Spinal cord (tissue), 10 donors: ENCODE data around the gene MYO1A. TPM values are rescaled to one million over a fixed set of nuclear protein-coding genes. Genes with fewer than 3 reads are reported as not detected.
"Not testable (repeated sequence)": the region's sequence is repeated elsewhere in the genome, so short reads cannot be mapped to it uniquely, and the experiment has no call there.

Experiments
- DNase-seq, 6 donors: peaks; one replicate each; pipeline versions ENCODE4 v3.0.0 to v3.0.0-alpha.2; 2013 to 2015; ENCODE audit warnings: low spot score in 6 of 6, low read depth in 4 of 6
- H3K27ac ChIP-seq: one replicate; pipeline ENCODE4 v1.5.1; 2013; ENCODE audit warnings: low read depth, low read length, control low read depth
- H3K27me3 ChIP-seq: one replicate; pipeline ENCODE4 v1.6.1; 2013; ENCODE audit warnings: low read length; ENCODE audit not compliant: control insufficient read depth, insufficient read depth
- H3K36me3 ChIP-seq: one replicate; pipeline ENCODE4 v1.6.1; 2013; ENCODE audit warnings: low read length; ENCODE audit not compliant: control insufficient read depth, insufficient read depth
- H3K4me1 ChIP-seq: one replicate; pipeline ENCODE4 v1.6.1; 2013; ENCODE audit warnings: low read length; ENCODE audit not compliant: control insufficient read depth, insufficient read depth
- H3K4me3 ChIP-seq: one replicate; pipeline ENCODE4 v1.5.1; 2013; ENCODE audit warnings: low read depth, low read length, control low read depth
- H3K9me3 ChIP-seq: one replicate; pipeline ENCODE4 v1.6.1; 2013; ENCODE audit warnings: low read length; ENCODE audit not compliant: control insufficient read depth, insufficient read depth
- WGBS: methylation state at CpG from one replicate; pipeline ENCODE4 v1.1.5; 2013; ENCODE audit warnings: missing lambda C conversion rate; ENCODE audit not compliant: insufficient coverage; 5-methylcytosine and 5-hydroxymethylcytosine counted together
- polyA plus RNA-seq, 2 donors: library from polyadenylated mRNA; unstranded; fragments of 120-200 nt; gene quantifications; one replicate each; pipeline ENCODE4 v1.2.1, GENCODE V29; 2013; ENCODE audit not compliant: insufficient read length in 2 of 2
- total RNA-seq, 2 donors: library from RNA; depleted of rRNA in 1 of 2; stranded (reverse); fragments of 120-200 nt in 1 of 2; fragments of >200 nt in 1 of 2; gene quantifications; one replicate each; pipeline versions ENCODE4 v1.2.3 to v1.2.4, GENCODE V29; 2013 to 2014
- donor health status: healthy.

The MYO1A gene
- total and polyA plus RNA-seq, 4 donors = 0.17 to 0.69 (median 0.28) TPM; not detected in 1

DNA sequence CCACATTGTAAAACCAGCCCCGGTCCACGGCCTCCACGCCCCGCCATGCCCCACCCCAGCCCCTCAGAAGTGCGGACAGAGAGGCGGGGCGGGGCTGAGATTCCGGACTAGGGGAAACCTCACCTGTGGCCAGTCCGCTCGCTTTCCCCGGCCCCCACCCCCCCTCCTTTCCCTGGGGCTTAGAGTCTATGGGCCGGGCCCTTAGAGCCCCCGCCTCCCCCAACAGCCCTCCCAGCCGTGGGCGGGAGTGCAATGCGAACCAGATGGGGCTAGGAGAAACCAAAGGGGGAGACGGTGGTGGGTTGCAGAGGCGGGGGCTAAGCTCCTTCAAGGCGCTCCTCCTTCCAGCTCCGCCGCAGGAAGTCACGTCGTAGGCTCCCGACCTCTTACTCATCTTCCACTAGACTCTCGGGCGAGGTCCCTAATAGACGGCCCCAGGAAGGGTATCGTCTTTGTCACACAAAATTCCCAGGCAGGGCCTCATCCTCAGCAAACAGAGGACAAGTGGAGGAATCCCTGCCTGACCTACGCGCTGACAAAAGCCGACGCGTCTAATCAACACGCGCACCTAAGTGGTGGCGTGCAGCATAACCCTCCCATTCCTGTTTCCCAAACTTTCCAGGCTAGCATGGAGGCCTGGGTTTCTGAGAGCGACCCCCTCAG is 37.9 kb upstream of the MYO1A start:
- Histone ChIP-seq H3K9me3 (no peaks in the 10 kb centered on the region), H3K27ac (peak overlapping the region; percentile 99), H3K4me1 (peaks cover 62% of the 10 kb centered on the region), H3K4me3 (peak overlapping the region; percentile 86), H3K27me3 (no peaks in the 10 kb centered on the region), H3K36me3 (peaks cover 23% of the 10 kb centered on the region)
- peak in 3 of 6 donors; percentile 29 to 93 (median 66) for DNase-seq
- WGBS = 1% methylated on average over 27 of the region's 37 CpGs

DNA sequence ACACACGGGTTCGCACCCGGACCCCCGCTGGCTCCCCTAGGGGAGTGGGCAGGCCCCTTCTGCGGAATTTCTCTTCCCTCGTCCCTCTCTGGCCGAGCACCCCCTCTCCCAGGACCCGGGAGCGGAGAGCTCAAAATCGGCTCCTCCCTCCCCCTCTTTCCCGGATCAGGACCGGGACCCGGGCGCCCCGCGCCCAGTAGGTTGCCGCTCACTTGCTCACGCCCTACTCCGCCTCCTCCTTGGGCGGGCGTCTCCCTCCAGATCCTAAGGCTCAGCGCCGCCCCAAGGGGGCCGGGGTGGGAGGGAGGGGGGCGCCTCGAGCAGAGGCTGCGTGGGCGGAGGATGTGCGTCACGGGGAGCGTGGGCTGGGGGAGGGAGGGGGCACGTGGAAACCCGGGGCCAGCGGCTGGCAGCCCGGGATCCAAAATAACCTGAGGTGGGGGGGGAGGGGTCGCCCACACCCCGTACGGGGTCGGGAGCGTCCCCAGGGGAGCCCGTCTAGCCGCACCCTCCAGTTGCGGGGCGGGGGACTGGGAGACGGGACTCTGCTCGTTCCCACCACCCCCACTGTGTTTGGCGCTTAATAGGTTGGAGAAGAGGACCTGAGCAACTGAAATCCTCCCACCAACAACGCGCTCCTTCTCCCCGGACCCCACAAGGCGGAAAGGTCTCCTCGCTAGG is 37.2 kb upstream of the MYO1A start:
- peak in 3 of 6 donors; percentile 46 to 92 (median 77) for DNase-seq
- WGBS = under 1% methylated on average over 37 of the region's 52 CpGs
- H3K9me3 ChIP-seq = no peaks in the 10 kb centered on the region
- H3K36me3 ChIP-seq = peaks cover 16% of the 10 kb centered on the region
- H3K27ac ChIP-seq = peak overlapping the region; percentile 99
- H3K27me3 ChIP-seq = no peaks in the 10 kb centered on the region
- H3K4me1 ChIP-seq = peaks cover 55% of the 10 kb centered on the region
- peak overlapping the region; percentile 86 for H3K4me3 ChIP-seq

DNA sequence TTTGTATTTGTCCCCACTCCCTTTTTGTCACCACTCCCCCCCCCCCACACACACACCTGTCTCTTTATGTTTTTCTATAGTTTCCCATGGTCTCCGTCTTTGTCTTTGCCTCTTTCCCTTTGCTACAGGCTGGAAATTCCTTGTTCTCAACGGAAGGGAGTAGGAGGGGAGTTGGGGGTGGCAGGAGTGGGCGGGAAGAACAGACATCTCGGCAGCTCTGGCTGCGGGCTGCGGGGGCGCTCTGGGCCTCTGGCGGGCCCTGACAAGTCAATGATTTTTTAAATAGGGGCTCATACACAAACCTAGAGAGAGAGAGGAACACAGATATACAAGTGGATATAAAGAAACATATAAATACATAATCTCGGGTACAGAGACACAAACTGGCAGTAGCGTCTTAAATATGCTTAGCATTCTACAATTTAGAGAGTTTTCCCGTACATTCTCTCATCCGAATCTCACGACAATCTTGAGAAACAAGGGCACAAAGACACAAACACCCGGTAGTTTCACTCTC is 36.6 kb upstream of the MYO1A start:
- Histone ChIP-seq H3K4me1 (peaks cover 49% of the 10 kb centered on the region), H3K9me3 (no peaks in the 10 kb centered on the region), H3K36me3 (peaks cover 10% of the 10 kb centered on the region), H3K27ac (peak overlapping the region; percentile 99), H3K27me3 (no peaks in the 10 kb centered on the region), H3K4me3 (peak overlapping the region; percentile 86)
- peak in 3 of 6 donors; percentile 42 to 92 (median 89) for DNase-seq
- 3% methylated on average over 5 of the region's 14 CpGs for WGBS

DNA sequence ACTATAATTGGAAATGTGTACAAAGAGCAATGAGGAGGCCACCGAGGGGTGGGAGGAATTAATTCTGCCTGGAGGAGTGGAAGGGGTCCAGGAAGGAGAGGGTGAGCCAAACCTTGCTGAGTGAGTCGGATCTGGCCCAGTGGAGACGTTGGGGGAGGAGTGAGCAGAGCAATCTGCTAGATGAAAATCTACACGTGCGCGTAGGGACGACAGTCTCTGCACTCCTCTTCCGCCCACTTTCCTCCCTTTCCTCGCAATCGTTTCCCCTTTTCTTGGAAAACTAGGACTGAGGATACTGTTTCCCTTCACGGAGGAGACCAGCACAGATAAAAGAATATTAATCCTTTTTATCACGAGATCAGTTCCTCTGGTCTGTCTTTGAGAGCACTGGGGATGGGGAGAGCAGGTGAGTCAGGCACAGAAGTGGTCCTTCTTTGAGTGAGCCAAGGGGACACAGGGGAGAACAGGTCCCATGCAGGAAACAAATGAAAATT is 36.1 kb upstream of the MYO1A start:
- Histone ChIP-seq H3K4me1 (peaks cover 44% of the 10 kb centered on the region), H3K36me3 (peaks cover 5% of the 10 kb centered on the region), H3K4me3 (peak overlapping the region; percentile 86), H3K9me3 (no peaks in the 10 kb centered on the region), H3K27me3 (no peaks in the 10 kb centered on the region), H3K27ac (peak overlapping the region; percentile 99)
- DNase-seq = peak in 2 of 6 donors; percentile 41 to 89
- 8% methylated on average over 2 of the region's 12 CpGs for WGBS

DNA sequence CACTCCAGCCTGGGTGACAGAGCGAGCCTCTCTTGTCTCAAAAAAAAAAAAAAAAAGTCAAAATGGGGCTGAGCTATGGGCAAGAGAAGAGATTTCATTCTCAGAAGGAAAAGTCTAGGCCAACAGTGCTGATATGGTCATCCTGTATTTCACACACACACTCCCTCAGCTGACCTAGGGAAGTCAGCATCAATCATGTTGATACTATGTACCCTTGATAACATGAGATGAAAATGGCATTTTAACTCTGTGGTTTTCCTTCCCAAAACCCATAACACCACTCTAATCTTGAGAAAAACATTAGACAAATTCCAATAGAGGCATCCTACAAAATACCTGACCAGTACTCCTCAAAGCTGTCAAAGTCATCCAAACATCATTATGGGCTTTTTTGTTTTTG is 30.9 kb upstream of the MYO1A start:
- Histone ChIP-seq H3K27me3 (no peaks in the 10 kb centered on the region), H3K4me3 (no peak overlapping the region), H3K36me3 (no peaks in the 10 kb centered on the region), H3K9me3 (no peaks in the 10 kb centered on the region), H3K27ac (no peak overlapping the region), H3K4me1 (peaks cover 10% of the 10 kb centered on the region)
- DNase-seq = no peak
- no CpG with 5 or more reads among the region's 1 CpG for WGBS

DNA sequence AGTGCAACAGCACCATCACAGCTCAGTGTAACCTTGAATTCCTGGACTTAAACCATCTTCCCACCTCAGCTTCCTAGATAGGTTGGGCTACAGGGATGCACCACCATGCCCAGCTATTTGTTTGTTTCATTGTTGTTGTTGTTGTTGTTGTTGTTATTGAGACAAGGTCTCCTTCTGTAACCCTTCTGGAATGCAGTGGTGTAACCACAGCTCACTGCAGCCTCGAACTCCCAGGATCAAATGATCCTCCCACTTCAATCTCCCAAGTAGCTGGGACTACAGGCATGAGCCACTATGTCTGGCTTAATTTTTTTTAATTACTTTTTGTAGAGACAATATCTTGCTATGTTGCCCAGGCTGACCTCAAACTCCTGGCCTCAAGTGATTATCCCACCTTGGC is 29.9 kb upstream of the MYO1A start:
- Histone ChIP-seq H3K27me3 (no peaks in the 10 kb centered on the region), H3K36me3 (no peaks in the 10 kb centered on the region), H3K4me3 (no peak overlapping the region), H3K27ac (no peak overlapping the region), H3K4me1 (peaks cover 9% of the 10 kb centered on the region), H3K9me3 (no peaks in the 10 kb centered on the region)
- no CpG with 5 or more reads among the region's 1 CpG for WGBS
- DNase-seq = no peak

DNA sequence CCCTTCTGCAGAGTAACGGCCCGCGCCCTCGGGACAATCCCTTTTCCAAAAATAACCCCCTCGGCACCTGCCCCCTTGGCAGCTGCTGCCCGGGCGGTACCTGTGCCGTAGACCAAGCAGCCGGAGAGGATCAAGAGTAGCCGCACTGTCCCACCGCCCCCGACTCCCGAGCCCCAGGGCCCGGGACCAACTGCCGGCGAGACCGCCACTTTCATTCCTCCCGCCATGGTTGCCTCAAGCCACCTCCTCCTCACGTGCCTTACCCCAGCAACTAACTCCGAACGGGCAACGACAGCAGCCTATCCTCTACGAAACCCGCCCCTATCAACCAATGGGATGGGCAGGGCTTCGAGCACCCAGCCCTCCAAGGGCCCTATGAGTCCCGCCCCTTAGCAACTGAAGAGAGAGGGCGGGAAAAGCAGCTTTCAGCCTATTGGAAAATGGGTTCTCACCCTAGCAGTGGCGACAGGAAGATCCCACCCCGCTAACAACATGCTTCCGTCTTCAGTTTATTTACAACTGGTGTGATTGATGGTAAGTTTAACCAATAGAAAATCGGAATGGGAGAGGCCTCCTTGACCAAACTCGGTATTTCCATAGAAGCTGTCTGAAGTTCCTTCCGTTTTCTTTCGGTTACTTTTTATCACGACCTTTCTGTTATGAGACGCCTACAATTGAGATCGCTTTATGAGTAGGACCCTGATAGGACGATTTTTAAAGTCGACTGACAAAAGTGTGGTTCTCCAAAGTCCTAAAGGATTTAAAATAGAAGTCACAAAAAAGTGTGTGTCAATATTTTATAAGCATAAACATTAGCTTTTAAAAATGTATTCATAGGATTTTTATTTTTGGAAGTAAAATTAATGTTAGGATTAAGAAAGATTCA is 28.8 kb upstream of the MYO1A start, which contains the start of gene NEMP1:
Gene NEMP1, minus strand, starts transcription at position 273 of the 886 bp plus-strand sequence. Its CDS starts 46 bp downstream, at position 227.
- 0% methylated on average over 26 of the region's 39 CpGs for WGBS
- DNase-seq = peak; percentile 97 to 100 (median 99)
- Histone ChIP-seq H3K36me3 (no peaks in the 10 kb centered on the region), H3K4me1 (peaks cover 9% of the 10 kb centered on the region), H3K27ac (peak within 1 kb of the TSS; percentile 90), H3K4me3 (peak within 1 kb of the TSS; percentile 71), H3K9me3 (no peaks in the 10 kb centered on the region), H3K27me3 (no peaks in the 10 kb centered on the region)

DNA sequence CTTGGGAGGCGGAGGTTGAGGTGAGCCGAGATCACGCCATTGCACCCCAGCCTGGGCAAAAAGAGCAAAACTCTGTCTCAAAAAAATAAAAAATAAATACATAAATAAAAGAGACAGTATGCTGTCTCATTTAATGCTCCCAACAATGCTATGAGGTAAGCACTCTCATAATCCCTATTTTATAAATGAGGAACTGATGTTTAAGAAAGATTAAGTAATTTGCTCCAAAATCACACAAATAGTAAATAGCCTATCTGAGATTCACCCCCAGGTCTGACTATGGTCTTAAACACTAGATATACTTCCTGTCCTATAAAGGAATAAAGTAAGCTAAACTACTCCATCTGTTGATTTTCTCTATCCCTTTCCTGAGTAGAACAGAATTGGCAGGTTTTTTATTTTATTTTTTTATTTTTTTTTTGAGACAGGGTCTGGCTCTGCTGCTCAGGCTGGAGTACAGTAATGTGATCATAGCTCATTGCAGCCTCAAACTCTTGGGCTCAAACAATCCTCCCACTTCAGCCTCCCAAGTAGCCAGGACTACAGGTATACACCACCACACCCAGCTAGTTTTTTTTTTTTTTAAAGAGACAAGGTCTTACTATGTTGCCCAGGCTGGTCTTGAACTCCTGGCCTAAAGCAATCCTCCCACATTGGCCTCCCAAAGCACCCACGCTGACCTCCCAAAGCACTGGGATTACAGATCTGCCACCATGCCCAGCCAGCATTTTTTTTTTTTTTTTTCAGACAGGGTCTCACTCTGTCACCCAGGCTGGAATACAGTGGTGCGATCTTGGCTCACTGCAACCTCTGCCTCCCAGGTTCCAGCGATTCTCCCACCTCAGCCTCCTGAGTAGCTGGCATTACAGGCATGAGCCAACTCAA is 23.9 kb upstream of the MYO1A start:
- WGBS = 92% methylated on average over 1 of the region's 6 CpGs

More for the DNA sequence above, 23.9 kb upstream of the MYO1A start:
- H3K27me3 ChIP-seq, H3K4me3 ChIP-seq, H3K27ac ChIP-seq, H3K4me1 ChIP-seq, H3K36me3 ChIP-seq, DNase-seq, H3K9me3 ChIP-seq: not testable (repeated sequence)
